Measurements from ENCODE around the gene SORBS1.

Gene SORBS1

DNA sequence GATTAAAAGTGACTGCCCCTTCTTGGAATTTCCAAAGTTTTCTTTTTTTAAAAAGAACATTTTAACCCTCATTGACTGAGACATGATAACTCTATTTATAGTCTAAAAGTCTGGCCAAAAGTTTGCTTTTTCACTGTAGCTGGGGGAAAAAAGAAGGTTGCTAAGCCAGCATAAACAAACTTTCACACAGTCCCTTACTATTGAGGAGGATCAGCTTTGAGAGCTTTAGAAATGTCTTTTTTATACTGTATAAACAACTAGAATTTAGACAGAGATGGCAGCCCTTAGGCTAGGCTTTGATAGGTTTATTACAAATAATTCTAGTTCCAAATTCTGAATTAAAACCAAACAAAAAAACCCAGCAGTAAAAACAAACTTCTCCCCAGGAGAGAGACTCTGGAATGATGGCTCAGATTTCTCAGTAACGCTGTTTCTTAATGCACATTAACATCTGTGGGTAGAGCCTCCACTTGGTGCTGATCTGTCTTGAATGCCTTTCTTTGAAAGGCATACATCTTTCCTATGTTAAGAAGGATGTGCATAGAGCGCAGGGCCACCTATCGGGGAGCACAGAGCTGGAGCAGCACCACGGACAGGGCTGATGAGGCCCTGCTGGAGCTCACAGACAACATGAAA is 169.5 kb downstream of the SORBS1 start:
- DNase-seq (ENCODE audit: low read depth in 2 of 2), result no peak

GRCh38 chr10:95391164-95391563 is 170.0 kb downstream of the SORBS1 start:
- DNase-seq (ENCODE audit: low read depth in 2 of 2), result no peak

GRCh38 chr10:95389982-95390381 is 171.2 kb downstream of the SORBS1 start:
- DNase-seq (ENCODE audit: low read depth in 2 of 2), result no peak

- no peak for DNase-seq (ENCODE audit: low read depth in 2 of 2)
Observed at GRCh38 chr10:95389176-95389575, 172.0 kb downstream of the SORBS1 start.

DNA sequence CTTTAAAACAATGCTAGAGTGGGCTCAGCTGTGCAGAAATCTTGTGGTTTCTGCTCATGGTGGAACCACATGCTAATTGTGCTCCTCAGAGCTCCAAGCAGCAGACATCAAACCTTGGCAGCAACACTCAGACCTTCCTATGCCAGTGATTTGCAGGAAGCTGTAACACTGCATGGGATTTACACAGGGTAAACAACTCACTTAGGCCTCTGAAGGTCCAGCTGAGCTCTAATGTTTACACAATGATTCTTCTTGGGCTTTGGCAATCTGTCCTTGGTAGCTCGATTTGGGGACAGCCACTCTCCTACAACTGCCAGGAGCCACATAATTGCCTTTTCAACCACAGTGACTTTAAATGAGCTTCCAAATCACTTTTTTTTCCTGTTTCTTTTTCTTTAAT is 172.6 kb downstream of the SORBS1 start:
- no peak for DNase-seq (ENCODE audit: low read depth in 2 of 2)

GRCh38 chr10:95388109-95388471 is 173.1 kb downstream of the SORBS1 start:
- no peak for DNase-seq (ENCODE audit: low read depth in 2 of 2)

GRCh38 chr10:95384011-95384704 is 177.0 kb downstream of the SORBS1 start:
- DNase-seq (ENCODE audit: low read depth in 2 of 2), result no peak

GRCh38 chr10:95382596-95382995 is 178.6 kb downstream of the SORBS1 start:
- no peak for DNase-seq (ENCODE audit: low read depth in 2 of 2)

- no peak for DNase-seq (ENCODE audit: low read depth in 2 of 2)
Observed at GRCh38 chr10:95382174-95382573, 179.0 kb downstream of the SORBS1 start.

GRCh38 chr10:95377950-95378349 is 183.2 kb downstream of the SORBS1 start:
- no peak for DNase-seq (ENCODE audit: low read depth in 2 of 2)

DNA sequence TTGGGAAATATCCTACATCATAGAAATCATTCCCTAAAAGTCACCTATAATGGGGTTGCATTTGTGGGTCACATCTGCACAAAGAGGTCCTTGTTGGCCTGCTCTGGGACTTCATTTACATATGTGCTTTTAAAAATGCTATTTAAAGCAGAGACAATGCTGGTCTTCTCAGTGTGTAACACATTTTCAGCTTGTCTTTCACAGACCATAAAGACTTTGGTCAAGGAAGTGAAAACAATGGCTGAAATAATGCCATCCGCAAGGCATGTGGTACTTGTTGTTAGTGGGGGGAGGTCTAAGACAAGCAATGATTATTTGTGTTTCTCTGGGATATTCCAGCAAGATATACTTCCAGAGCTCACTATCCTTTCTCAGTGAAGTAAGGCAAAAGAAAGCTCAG is 185.8 kb downstream of the SORBS1 start:
- no peak for DNase-seq (ENCODE audit: low read depth in 2 of 2)

- DNase-seq (ENCODE audit: low read depth in 2 of 2), result no peak
Observed at GRCh38 chr10:95374597-95375209, 186.5 kb downstream of the SORBS1 start.

- no peak for DNase-seq (ENCODE audit: low read depth in 2 of 2)
Observed at GRCh38 chr10:95373660-95374059, 187.5 kb downstream of the SORBS1 start.

GRCh38 chr10:95364342-95364741 is 196.8 kb downstream of the SORBS1 start:
- DNase-seq (ENCODE audit: low read depth in 2 of 2), result no peak

- DNase-seq (ENCODE audit: low read depth in 2 of 2), result no peak
Observed at GRCh38 chr10:95363303-95363912, 197.8 kb downstream of the SORBS1 start.

- no peak for DNase-seq (ENCODE audit: low read depth in 2 of 2)
Observed at GRCh38 chr10:95360122-95360714, 201.0 kb downstream of the SORBS1 start.

- DNase-seq (ENCODE audit: low read depth in 2 of 2), result no peak
Observed at GRCh38 chr10:95359466-95359865, 201.7 kb downstream of the SORBS1 start.

DNA sequence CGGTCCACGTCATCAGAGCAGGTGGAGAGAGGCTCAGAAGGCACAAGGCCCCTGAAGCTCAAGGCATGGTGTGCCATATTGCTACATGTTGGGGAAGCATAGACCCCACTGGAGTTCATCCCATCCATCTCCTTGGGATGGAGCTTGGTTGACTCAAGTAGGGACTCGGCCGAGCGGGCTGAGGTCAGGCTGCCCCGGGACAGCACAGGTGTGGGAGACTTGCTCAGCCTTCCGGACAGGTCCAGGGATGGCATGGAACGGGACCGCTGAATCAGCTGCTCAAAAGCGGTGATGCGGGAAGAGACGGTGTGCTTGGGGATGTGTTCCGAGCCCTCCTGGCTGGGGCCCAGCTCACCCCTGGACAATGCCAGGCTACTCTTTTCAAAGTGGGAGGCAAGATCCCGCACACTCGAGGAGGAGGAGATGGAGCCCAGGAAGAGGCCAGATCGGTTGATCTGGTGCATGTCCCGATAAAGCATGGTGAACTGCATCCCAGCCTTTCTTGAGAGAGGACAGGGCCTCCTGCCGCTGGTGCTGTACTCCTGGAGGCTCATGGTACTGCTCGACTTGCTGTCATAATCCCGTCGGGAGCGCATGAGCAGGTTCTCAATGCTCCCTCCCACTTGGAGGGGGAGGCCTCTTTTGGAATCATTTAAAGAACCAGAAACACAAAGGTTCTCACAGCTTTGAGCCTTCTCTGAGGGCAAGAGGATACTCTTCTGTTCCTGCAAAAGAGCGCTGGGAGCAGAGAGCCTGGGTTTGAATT is 204.8 kb downstream of the SORBS1 start:
- no peak for DNase-seq (ENCODE audit: low read depth in 2 of 2)

- no peak for DNase-seq (ENCODE audit: low read depth in 2 of 2)
Observed at GRCh38 chr10:95355301-95355700, 205.9 kb downstream of the SORBS1 start.

DNA sequence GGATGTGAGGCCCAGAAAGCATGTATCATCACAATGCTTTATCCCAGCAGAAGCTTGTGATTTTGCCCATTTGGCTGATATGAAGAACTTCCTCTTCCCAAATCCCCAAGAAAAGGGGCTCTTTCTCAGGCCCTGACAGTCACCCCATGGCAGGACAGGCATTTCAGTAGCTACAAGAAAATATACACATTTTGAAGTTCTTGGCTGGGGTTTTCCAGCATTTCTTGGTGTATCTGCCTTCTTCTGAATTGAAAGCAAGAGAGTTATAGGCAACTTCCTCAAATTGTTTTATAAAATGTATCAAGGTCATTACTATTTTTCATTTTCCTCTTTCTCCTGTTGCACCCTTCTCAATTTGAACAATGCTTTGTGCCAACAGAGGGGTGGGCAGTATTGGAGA is 207.1 kb downstream of the SORBS1 start:
- DNase-seq (ENCODE audit: low read depth in 2 of 2), result no peak

DNA sequence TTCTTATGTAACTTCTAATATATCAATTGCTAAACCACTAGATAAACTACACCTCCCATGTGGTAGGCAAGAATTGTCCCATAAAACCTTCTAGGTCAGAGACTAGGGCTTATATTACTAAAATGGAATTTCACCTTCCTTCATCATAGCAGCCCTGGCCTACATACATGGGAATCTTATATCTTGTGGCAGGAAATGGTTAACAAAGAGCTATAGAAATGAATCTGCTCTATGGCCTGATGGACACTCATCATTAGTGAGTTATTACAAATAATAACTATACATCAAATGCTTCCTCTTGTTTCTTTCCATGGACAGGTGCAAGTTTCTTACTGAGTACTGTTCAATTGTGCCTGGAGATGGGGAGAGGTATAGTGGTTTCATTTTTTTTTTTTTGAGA is 208.0 kb downstream of the SORBS1 start:
- no peak for DNase-seq (ENCODE audit: low read depth in 2 of 2)

DNA sequence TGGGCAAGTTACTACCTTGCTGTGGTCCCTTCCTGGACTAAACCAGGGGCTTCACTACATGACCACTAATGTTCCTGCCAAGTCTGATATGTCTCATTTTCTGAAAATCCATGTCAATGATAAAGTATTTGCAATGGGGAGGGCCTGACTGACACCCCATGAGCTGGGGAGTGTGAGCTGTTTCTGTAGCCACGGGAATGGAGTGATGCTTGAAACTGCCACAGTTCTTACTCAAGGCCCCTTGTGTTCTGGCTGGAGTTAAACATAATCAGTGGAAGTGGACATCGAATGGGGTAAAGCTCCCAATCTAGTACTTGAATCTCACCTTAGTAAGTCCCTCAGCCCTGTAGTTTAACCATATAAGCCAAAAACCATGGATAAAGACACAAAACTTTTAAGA is 208.5 kb downstream of the SORBS1 start:
- DNase-seq (ENCODE audit: low read depth in 2 of 2), result no peak
